Measurements from ENCODE around the gene ST8SIA4. TPM values are rescaled to one million over a fixed set of nuclear protein-coding genes. Genes with fewer than 3 reads are reported as not detected.

The ST8SIA4 gene
- total and polyA plus RNA-seq, 2 donors (not counting 3 experiments of a cell fraction or from before 2014, with no cell fraction given): 4.5 to 25.0 TPM

DNA sequence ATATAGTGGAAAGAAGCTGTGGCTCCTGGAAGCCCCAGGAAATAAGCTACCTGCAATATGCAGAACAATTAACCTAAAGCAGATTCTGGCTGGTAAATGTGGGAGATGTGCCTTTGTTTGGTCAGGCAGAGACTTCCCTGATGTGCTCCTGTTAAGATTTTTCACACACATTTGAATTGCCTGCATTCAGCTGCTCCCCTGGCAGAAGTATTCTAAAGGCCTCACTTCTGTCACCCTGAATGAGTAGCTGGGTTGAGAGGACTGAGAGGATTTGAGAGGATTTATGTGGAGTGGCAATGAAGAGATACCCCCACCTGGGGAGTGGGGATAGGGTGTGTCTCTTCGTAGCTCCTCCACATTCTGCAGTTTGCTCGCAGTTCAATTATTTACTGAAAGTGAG lies 130.5 kb downstream of the ST8SIA4 start:
- ChIA-PET POLR2A (no interaction called here), CTCF (interaction anchor here (0.8 to 1.6 kb wide), 6 partner anchors 9 to 273 kb away, joined by 3 to 5 read pairs (median 4); partner anchors contain the start of gene ST8SIA4)
- TF ChIP-seq, protein P1, sequence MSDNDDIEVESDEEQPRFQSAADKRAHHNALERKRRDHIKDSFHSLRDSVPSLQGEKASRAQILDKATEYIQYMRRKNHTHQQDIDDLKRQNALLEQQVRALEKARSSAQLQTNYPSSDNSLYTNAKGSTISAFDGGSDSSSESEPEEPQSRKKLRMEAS (IDR thresholded peaks at IDR 0.05; ENCODE audit: insufficient read depth, insufficient read length): no peak
- no peak for TF ChIP-seq POLR2A (IDR thresholded peaks at IDR 0.05; ENCODE audit: low read depth, low read length)
- no peak for TF ChIP-seq MYC (IDR thresholded peaks at IDR 0.05; ENCODE audit: low read depth, low read length)
- no peak for TF ChIP-seq JUN (IDR thresholded peaks at IDR 0.05; ENCODE audit: borderline replicate concordance, insufficient read depth, insufficient read length, low read depth)
- no peak for TF ChIP-seq FOS (IDR thresholded peaks at IDR 0.05; ENCODE audit: borderline replicate concordance, insufficient read depth, low read length)
- TF ChIP-seq, protein P2, sequence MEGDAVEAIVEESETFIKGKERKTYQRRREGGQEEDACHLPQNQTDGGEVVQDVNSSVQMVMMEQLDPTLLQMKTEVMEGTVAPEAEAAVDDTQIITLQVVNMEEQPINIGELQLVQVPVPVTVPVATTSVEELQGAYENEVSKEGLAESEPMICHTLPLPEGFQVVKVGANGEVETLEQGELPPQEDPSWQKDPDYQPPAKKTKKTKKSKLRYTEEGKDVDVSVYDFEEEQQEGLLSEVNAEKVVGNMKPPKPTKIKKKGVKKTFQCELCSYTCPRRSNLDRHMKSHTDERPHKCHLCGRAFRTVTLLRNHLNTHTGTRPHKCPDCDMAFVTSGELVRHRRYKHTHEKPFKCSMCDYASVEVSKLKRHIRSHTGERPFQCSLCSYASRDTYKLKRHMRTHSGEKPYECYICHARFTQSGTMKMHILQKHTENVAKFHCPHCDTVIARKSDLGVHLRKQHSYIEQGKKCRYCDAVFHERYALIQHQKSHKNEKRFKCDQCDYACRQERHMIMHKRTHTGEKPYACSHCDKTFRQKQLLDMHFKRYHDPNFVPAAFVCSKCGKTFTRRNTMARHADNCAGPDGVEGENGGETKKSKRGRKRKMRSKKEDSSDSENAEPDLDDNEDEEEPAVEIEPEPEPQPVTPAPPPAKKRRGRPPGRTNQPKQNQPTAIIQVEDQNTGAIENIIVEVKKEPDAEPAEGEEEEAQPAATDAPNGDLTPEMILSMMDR (IDR thresholded peaks at IDR 0.05; ENCODE audit: extremely low read depth in 1 of 2, insufficient read depth in 1 of 2, low read depth in 1 of 2, low read length in 2 of 2): no peak
- intact Hi-C loops (cut with micrococcal nuclease) (no loop called here), dilution Hi-C loops (cut with MboI; ENCODE audit: extremely low pct_ligation_motif_present, low sequenced_read_pairs) (no loop called here)
- H3K27ac ChIP-seq (ENCODE audit: insufficient read depth, low read depth, low read length): no peak overlapping the region
- no peaks in the 10 kb centered on the region for H3K9me3 ChIP-seq (replicated peaks; ENCODE audit: control insufficient read depth, insufficient read depth, low read length)
- H2AFZ ChIP-seq (ENCODE audit: low read depth, low read length): no peak overlapping the region
- no peaks in the 10 kb centered on the region for H3K36me3 ChIP-seq (ENCODE audit: control insufficient read depth in 2 of 2, extremely low read depth in 1 of 2, insufficient read depth in 2 of 2, low read length in 2 of 2)
- no peaks in the 10 kb centered on the region for H3K79me2 ChIP-seq (ENCODE audit: control insufficient read depth, insufficient read depth, low read length)
- H3K9me1 ChIP-seq (replicated peaks; ENCODE audit: control insufficient read depth, extremely low read depth, insufficient read depth, low read length): no peaks in the 10 kb centered on the region
- no peaks in the 10 kb centered on the region for H3K27me3 ChIP-seq (ENCODE audit: control insufficient read depth in 2 of 2, insufficient read depth in 2 of 2, low read length in 2 of 2)
- H4K20me1 ChIP-seq (replicated peaks; ENCODE audit: control insufficient read depth, extremely low read depth, insufficient read depth, low read length): no peaks in the 10 kb centered on the region
- DNase-seq (ENCODE audit: low read depth, low spot score) (no peak), FAIRE-seq (no peak)
- H3K4me3 ChIP-seq (replicated peaks in 1 of 3; ENCODE audit: insufficient read depth in 1 of 3, low read depth in 1 of 3, low read length in 3 of 3): no peak overlapping the region
- no TSS peak for BruUV-seq (replicated peaks)
- H3K4me1 ChIP-seq (ENCODE audit: control insufficient read depth, extremely low read depth, insufficient read depth, low read length): peaks cover 11% of the 10 kb centered on the region
- no peak overlapping the region for H3K9ac ChIP-seq (replicated peaks; ENCODE audit: extremely low read depth, insufficient read depth, low read length)
- no peak overlapping the region for H3K4me2 ChIP-seq (ENCODE audit: insufficient read depth, low read length)

DNA sequence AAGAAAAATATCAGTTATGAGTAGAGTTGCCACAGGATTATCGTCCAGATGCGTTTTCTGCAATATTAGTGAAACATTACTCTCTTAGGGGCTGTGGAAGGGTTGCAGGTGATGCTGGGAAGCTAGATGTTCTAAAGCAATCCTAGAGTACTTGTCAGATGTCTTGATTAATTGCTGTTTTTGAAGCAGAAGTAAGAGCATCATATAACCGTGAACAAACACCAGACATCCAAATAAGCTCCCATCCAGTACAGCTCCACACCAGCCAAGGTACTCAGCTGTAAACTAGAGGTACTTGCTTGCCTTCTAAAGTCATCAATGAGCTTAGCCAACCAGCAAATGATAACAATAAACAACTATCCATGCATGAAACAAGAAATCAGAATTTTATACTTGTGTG lies 131.1 kb downstream of the ST8SIA4 start:
- no peak for DNase-seq (ENCODE audit: low read depth, low spot score)
- Histone ChIP-seq H2AFZ (ENCODE audit: low read depth, low read length) (no peak overlapping the region), H3K9ac (replicated peaks; ENCODE audit: extremely low read depth, insufficient read depth, low read length) (no peak overlapping the region), H3K4me1 (ENCODE audit: control insufficient read depth, extremely low read depth, insufficient read depth, low read length) (peaks cover 6% of the 10 kb centered on the region), H3K4me2 (ENCODE audit: insufficient read depth, low read length) (no peak overlapping the region), H3K9me3 (replicated peaks; ENCODE audit: control insufficient read depth, insufficient read depth, low read length) (no peaks in the 10 kb centered on the region), H3K79me2 (ENCODE audit: control insufficient read depth, insufficient read depth, low read length) (no peaks in the 10 kb centered on the region), H3K27ac (ENCODE audit: insufficient read depth, low read depth, low read length) (no peak overlapping the region), H3K27me3 (ENCODE audit: control insufficient read depth in 2 of 2, insufficient read depth in 2 of 2, low read length in 2 of 2) (no peaks in the 10 kb centered on the region), H3K4me3 (replicated peaks in 1 of 3; ENCODE audit: insufficient read depth in 1 of 3, low read depth in 1 of 3, low read length in 3 of 3) (no peak overlapping the region), H4K20me1 (replicated peaks; ENCODE audit: control insufficient read depth, extremely low read depth, insufficient read depth, low read length) (no peaks in the 10 kb centered on the region), H3K9me1 (replicated peaks; ENCODE audit: control insufficient read depth, extremely low read depth, insufficient read depth, low read length) (no peaks in the 10 kb centered on the region), H3K36me3 (ENCODE audit: control insufficient read depth in 2 of 2, extremely low read depth in 1 of 2, insufficient read depth in 2 of 2, low read length in 2 of 2) (no peaks in the 10 kb centered on the region)
- BruUV-seq (replicated peaks): no TSS peak
- TF ChIP-seq, protein P1 (IDR thresholded peaks at IDR 0.05; ENCODE audit: insufficient read depth, insufficient read length): no peak
- no peak for TF ChIP-seq POLR2A (IDR thresholded peaks at IDR 0.05; ENCODE audit: low read depth, low read length)
- TF ChIP-seq, protein P2 (IDR thresholded peaks at IDR 0.05; ENCODE audit: extremely low read depth in 1 of 2, insufficient read depth in 1 of 2, low read depth in 1 of 2, low read length in 2 of 2): no peak
- TF ChIP-seq MYC (IDR thresholded peaks at IDR 0.05; ENCODE audit: low read depth, low read length): no peak
- TF ChIP-seq GATA2 (IDR thresholded peaks at IDR 0.05; ENCODE audit: insufficient read depth, insufficient read length, low read depth, low read length): no peak
- no peak for TF ChIP-seq JUN (IDR thresholded peaks at IDR 0.05; ENCODE audit: borderline replicate concordance, insufficient read depth, insufficient read length, low read depth)
- no peak for TF ChIP-seq FOS (IDR thresholded peaks at IDR 0.05; ENCODE audit: borderline replicate concordance, insufficient read depth, low read length)
- no peak for TF ChIP-seq POLR2AphosphoS5 (IDR thresholded peaks at IDR 0.05; ENCODE audit: insufficient read depth, low read depth, low read length)
- TF ChIP-seq EZH2 (IDR thresholded peaks at IDR 0.05; ENCODE audit: borderline replicate concordance, low read depth, low read length, severe bottlenecking): no peak
- dilution Hi-C loops (cut with MboI; ENCODE audit: extremely low pct_ligation_motif_present, low sequenced_read_pairs): no loop called here
- CTCF ChIA-PET: interaction anchor here (0.8 to 1.6 kb wide), 6 partner anchors 9 to 273 kb away, joined by 3 to 5 read pairs (median 4); partner anchors contain the start of gene ST8SIA4
- POLR2A ChIA-PET: no interaction called here
- intact Hi-C loops (cut with micrococcal nuclease): no loop called here
- no peak for FAIRE-seq

Measured in endothelial cell of umbilical vein (primary cell).